Stimulated activated CD4-positive, alpha-beta T cell treated with anti-CD3 and anti-CD28 coated beads, Interleukin-1b, Interleukin-23, amount 100 ng/mL, for 4 hours (primary cell): ENCODE results near the gene ZNF316.

Experiments
- DNase-seq, 2 donors: peaks; one replicate each; pipeline ENCODE4 v3.0.0-alpha.2; 2020; ENCODE audit warnings: low read depth in 2 of 2

The ZNF316 gene

DNA sequence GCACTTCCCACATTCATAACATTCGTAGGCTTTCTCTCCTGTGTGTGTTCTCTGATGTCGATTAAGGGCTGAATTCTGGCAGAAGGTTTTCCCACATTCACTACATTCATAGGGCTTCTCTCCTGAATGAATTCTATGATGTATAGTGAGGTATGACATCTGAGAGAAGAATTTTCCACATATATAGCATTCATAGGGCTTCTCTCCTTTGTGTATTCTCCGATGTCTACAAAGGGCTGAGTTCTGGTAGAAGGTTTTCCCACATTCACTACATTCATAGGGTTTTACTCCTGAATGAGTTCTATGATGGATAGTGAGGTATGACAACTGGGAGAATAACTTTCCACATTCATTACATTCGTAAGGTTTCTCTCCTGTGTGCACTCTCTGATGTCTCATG is 54.0 kb downstream of the ZNF316 start:
- no peak for DNase-seq

DNA sequence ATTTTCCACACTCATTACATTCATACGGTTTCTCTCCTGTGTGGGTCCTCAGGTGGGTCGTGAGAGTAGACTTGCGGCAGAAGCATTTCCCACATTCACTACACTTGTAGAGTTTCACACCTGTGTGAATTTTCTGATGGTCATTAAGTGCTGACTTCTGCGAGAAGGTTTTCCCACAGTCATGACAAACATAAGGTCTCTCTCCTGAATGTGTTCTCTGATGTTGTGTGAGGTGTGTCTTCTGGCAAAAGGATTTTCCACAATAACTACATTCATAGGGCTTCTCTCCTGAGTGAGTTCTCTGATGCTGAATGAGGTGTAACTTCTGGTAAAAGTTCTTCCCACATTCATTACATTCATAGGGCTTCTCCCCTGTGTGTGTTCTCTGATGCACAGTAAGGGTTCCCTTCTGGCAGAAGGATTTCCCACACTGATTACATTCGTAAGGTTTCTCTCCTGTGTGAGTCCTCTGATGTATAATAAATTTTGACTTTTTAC is 54.5 kb downstream of the ZNF316 start:
- DNase-seq, result no peak

DNA sequence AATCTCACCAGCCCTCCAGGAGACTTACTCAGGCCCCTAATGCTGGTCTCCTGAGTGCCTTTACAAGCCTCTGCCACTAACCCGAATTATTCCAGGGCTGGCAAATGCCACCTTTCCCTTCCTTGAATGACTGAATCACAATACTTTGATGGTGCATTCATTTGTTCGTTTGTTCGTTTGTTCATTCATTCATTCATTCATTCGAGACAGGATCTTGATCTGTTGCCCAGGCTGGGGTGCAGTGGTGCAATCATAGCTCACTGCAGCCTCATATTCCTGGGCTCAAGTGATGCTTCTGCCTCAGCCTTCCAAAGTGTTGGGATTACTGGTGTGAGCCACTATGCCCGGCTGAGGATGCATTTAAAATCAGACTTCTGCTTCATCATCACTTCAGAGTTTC is 63.7 kb downstream of the ZNF316 start:
- DNase-seq, result no peak

DNA sequence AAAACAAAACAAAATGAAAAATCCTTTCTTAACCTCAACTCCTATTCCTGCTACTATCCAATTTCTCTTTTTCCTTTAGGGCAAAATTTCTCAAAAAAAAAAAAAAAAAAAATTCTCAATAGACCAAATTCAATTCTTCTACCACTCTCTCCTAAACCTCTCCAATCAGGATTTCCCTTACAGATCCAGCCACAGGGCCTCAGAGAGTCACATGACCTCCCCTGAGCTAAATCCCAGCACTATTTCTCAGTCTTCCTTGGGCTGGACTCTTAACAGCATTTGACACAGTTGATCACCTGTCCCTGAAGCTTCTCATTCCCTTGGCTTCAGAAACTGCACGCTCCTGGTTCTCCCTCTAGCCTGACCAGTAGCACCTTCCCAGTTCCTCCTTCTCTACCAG is 64.7 kb downstream of the ZNF316 start:
- DNase-seq, result no peak
